HG02642 (cell line): ENCODE measurements around the gene PRKD1.
"Not testable (repeated sequence)": the region's sequence is repeated elsewhere in the genome, so short reads cannot be mapped to it uniquely, and the experiment has no call there.

ENCODE experiments used
- ATAC-seq: cut with Tn5 transposase; IDR thresholded peaks from one replicate; pipeline ENCODE4 v1.9.1; 2021; ENCODE audit warnings: mild to moderate bottlenecking; ENCODE audit not compliant: unreplicated experiment, poor library complexity

The PRKD1 gene

DNA sequence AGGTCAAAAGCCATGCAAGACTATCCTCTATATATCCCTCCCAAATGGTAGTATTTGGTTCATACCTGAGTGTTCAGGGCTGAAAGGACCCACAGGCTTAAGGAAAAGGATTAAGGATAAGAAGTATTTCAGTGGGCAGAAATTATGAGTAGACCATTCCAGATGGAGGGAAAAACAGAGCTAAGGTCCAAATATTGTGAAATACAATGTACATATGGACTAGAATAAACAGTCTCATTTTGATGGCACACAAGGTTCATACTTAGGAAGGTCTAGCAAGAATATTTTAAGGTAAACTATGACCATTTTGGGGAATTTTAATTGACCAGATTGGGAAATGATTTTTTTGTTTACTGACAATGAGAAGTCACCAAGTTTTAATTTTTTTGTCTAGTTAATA is 124.6 kb downstream of the PRKD1 start:
- ATAC-seq: no peak

DNA sequence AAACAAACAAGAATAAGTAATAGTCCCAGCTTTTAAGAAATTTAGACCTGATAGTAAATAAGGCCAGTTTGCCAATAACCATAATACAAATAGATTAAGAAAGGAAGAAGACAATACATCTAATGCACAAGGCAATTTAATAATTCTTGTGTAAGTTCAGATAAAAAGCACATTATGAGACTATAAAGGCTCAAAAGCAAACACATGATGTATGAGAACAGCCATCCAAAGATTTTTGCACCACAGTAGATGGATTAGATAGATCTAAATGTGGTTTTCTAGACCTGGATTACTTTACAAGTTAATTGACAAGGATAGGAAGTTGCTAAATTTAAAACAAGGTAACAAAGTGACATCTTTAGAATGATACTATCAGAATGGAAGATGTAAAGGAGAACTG is 125.4 kb downstream of the PRKD1 start:
- ATAC-seq: no peak

DNA sequence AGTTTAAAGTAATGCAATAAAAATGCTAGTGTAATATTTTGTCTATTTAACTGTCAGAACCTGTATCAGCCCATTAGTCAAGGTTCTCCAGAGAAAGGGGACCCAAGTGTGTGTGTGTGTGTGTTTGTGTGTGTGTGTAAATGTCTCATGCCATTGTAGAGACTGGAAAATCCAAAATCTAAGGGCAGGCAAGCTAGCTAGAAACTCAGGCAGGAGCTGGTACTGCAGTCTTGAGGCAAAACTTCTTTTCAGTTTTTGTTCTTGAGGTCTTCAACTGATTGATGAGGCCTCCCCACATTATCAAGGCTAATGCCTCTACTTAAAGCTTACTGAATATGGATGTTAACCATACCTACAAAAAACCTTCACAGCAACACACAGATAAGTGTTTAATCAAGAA is 126.7 kb downstream of the PRKD1 start:
- ATAC-seq: no peak

DNA sequence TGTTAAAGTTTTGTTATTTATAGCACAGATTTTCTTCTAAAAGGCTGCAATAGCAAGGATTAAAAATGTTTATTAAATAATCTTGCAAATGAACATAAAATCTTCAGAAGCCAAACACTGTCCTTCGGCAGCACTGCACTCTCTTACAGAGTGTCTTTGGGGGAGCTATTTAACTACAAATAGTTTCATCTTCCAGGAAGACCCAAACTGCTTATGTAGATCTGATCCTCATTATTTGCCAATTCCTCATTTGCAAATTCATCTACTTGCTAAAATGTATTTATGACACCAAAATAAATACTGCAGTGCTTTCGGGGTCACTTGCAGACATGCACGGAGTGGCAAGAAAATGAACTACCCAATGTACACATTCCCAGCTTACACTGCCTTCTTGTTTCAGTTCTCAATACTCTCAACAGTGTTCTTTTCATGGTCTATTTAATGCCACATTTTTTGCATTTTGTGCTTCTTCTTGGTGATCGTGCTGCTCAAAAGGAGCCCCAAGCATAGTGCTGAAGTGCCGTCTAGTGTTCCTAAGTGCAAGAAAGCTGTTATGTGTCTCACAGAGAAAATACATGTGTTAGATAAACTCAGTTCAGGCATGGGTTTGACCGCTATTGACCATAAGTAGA is 128.1 kb downstream of the PRKD1 start:
- ATAC-seq: peak; percentile 74

DNA sequence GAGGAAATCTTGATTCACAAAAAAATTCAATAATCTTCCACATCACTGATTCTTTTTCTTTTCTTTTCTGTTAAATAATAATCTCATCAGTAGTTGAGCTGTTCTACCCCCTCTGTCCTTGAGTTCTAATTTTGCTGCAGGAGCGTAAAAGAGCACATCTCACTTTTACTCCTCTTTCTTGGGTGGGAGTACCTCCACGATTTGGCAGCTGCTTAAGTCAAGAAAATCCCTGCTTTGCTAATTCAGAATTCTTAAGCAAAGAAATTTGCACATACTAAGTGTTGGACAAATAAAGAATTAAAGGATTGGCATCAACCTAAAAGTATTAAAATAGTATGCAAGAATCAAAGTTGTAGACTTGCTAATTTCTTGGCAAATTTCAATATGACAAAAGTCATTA is 128.8 kb downstream of the PRKD1 start:
- no peak for ATAC-seq

DNA sequence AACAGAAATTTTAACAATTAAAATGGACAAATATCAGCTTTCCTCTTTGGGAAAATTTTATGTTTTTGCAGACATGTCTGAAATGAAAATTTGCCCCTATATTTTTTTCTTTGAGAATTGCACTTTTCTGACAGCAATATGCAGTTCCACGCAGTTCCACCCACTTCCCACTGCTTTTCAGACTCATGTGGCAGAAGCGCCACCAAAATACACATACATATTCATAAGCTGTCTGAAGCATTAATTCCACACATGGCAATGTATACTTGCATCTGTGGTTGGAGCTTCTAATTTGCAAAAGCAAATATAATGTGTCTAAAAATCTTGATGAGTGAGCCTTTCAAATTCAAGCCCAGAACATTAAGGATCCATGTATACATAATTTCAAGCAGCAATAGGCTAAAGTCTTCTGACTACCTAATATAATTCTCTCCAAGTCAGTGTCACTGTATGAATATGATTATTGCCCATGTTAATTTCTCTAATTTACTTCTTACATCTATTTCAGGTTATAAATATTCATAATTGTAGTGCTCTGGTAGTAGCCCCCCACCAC is 129.5 kb downstream of the PRKD1 start:
- ATAC-seq: no peak

DNA sequence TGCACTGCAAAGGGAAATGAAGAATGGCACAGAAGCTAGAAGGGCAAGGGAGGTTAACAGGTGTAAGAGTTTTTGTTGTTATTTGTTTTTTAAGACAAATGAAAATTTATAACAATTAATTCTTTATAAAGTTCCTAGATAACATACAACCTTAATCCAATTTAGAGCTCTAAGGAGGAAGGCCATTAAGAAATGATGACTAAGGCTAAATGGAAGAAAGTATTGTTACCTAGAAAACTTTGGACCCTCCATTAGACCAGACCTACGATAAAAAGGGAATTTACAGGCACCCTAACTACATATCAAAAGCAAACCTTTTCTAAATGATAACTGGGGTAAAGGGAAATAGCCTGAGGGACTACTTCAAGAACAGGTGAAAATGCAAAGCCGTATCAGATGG is 130.8 kb downstream of the PRKD1 start:
- ATAC-seq: no peak

DNA sequence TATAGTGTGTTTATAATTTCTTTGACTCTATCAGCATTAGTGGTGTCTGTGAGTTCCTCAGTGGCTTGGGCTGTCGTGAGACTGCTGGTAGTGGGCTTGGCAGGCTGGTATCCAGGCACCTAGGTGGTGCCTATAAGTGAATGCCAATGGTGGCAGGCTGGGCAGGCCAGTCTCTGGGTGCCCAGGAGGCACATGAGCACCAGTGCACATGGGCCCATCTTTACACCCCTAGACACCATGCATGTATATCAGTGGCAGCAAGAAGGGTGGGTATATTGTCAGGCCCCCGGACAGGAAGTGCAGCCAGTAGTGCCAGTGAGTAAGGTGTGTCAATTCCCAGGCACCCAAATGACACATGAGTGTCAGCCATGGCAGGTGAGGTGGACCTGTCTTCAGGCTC is 138.2 kb downstream of the PRKD1 start:
- ATAC-seq: no peak

DNA sequence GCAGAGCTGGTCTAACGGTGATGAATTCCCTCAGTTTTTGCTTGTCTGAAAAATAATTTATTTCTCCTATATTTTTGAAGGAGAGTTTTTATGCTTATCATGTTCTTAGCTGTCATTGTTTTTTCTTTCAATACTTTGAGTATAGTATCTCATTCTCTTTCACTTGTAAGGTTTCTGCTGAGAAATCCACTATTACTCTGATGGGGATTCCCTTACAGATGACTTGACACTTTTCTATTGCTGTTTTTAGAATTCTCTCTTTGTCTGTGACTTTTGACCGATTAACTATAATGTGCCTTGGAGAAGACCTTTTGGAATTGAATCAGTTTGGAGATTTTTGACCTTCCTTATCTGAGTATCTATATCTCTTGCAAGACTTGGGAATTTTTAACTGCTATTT is 139.6 kb downstream of the PRKD1 start:
- no peak for ATAC-seq

DNA sequence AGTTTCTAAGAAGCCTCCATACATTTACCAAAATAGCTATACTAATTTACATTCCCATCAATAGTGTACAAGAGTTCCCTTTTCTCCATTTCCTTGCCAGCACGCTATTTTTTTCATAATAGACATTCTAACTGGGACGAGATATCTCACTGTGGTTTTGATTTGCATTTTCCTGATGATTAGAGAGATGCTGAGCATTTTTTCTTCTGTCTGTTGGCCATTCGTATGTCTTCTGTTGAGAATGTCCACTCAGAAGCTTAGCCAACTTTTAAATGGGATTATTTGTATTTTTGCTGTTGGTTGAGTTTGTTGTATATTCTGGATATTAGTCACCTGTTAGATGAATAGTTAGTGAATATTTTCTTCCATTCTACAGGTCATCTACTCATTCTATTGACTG is 144.1 kb downstream of the PRKD1 start:
- no peak for ATAC-seq

DNA sequence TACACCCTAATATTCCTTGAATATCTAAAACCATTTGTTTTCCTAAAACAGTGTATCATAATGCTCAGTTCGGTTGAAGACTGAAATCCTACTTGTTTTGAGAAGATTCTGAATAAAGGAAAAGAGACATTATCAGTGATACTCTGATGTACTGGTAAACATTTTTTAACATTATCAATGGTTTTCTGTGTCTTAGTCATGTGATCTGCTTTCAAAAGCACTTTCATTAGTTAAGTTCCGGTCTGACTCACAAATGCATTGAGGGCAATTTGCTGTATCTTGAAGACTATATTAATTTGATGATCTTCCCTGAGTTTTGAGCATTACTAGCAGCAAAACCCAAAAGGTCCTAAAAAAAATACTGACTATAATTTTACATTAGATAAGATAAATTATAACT is 145.6 kb downstream of the PRKD1 start:
- no peak for ATAC-seq

DNA sequence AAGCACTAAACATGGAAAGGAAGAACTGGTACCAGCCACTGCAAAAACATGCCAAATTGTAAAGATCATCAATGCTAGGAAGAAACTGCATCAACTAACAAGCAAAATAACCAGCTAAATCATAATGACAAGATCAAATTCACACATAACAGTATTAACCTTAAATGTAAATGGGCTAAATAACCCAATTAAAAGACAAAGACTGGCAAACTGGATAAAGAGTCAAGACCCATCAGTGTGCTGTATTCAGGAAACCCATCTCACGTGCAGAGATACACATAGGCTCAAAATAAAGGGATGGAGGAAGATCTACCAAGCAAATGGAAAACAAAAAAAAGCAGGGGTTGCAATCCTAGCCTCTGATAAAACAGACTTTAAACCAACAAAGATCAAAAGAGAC is 150.5 kb downstream of the PRKD1 start:
- not testable (repeated sequence) for ATAC-seq

DNA sequence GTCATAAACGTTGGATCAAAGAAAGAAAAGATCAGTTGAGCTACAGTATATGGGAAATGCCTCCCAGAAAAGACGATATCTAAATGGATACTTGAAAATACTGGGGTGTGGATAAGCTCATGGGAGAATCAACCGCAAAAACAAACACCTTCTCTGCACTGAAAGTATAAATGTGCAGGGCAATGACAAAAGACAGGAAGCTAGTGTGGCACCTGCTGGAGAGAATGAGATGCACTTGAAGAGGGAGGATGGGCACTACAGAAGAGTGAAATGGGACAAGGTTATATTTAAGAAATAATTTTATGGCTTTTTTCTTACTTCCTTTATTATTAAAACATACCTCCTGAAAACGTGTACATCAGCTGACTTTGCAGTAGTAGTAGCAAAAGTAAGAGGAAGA is 153.7 kb downstream of the PRKD1 start:
- ATAC-seq: no peak

DNA sequence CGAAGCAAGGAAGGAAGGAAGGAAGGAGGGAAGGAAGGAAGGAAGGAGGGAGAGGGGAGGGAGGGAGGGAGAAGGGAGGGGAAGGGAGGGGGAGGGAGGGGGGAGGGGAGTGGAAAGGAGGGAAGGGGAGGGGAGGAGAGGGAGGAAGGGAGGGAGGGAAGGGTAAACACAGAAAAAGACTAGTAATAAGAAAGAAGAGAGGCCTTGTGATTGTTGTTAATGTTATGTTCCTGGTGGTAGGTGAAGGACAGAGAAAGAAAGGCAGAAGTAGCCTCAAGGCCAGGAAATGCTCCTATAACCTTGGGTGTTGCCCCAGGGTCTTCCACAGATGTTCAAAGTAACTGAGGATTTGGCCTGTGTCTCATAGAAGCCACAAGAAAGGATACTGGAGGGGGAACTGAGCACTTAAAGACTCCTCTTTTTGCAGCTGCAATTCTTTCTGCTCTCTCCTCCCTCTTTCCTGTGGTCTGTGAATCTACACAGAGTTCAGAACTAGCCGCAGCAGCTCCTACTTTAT is 164.2 kb downstream of the PRKD1 start:
- ATAC-seq: no peak

DNA sequence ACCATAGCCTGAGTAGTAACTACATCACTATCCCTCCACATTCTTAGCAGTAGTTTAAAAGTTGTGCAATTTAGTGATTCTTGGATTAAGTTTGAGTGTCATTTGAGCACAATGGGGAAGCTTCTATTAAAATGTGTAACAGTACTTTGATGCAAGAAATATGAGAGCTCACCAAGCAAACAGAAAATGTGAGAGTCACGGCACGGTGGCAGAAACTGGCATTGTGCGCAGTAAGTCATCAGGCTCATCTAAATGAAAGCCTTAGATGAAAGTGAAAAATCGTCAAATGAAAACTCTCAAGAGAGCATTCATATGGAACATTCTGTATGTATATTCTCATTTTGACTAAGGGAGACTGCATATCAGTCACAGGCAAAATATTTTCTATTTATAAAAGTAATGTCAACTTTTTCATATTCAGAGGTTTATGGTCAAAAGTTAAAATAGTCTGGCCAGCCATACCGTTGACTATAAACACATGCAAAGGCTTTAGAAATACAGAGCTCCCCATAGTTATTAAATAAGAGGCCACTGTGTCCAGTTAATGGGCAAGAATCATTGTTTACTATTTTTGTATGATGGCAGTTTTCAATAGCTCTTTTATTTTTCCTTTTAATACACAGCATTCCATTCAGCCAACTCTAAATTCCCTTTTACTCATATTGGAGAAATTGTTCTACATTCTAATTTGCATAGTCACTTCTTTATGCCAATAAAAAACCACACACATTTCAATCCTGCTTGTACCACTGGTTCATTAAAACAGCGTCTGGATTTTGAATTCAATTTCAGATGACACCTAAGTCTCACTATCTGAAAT is 167.9 kb downstream of the PRKD1 start:
- peak; percentile 85 for ATAC-seq

DNA sequence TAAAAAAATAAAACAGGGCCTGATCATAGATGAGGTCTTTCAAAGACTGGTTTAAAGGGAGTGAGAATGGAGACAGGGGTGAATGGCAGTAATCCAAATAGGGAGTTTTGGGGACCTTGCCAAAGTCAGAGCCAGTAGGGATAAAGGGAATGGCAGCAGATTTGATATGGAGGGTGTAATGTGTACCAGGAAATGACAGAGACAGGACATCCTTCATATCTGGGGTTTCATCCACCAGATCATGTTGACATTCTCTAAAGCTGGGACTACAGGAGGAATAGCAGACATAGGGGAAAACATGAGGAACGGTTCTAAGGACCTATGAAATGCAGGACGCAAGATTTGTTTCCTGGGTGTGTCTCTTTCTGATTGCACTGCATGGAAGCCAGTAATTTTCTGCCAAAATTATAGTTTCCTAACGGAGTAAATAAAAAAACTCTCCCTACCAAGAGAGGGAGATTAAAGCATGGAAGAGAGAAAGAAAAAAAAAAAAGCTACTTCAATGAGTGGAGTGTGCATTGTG is 169.9 kb downstream of the PRKD1 start:
- no peak for ATAC-seq

DNA sequence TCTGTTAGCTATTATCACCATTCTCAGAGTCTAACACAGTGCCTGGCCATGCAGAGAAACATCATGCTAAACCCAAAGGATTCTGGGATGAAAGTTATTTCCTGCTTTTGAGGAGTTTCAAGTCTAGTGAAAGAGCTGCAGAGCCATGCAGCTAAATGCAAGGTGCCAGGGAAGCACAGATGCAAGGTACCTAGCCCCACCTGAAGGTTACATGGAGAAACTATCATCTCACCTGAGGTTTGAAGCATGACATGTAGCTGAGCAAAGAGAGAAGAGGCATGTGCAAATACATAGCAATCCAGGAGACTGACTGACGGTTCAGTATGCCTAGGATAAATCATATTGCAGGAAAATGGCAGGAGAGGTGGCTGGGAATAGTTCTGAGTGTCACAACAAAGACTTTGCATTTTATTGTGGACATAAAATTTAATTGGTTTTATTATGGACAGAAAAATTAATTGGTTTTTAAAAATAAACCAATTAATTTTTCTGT is 170.4 kb downstream of the PRKD1 start:
- ATAC-seq: no peak

DNA sequence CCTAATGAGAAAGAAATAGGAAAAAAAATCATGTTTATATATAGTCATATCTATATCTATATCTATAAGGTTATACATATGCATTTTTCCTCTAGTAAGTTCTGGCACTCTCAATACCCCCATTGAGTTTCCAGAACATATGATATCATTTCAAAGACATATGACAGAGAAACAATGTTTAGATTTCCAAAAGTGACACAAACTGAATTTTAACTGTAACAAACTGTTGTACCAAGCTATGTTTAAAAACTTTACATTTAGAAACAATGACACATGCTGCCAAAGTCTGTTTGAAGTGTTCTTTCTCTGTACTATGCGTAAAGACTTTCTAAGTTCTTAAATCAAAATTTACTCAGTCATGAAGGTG is 171.6 kb downstream of the PRKD1 start:
- ATAC-seq: no peak

DNA sequence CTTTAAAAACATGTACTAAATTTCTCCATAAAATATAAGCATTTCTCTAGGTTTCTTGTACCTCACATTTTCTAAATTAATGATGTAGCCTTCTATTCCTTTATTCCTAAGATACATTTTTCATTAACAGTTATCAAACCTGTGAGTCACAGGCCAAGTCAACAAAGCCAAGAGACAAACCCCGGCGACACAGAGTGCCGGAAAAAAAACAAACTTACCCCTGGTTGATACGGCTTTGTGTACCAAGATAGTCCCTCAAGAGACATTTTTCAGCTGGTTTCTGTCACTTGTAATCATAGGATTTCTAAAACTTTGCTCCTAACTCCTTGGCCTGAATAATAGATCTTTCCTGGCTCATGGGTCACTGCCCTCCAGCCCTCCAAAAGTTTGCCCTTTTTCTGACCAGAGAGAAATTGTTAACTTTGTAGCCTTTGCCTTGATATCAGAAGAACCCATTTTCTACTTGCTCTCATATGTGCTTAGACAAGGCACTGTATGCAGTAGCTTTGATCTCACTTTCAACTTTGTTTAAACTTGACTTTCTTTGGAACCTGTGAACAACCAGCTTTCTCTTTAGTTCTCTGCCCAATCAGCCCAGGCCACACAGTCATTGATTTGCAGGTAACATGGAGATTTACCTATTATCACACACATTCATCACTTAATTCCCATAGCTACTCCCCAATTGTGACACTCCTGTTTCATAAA is 172.2 kb downstream of the PRKD1 start:
- no peak for ATAC-seq

DNA sequence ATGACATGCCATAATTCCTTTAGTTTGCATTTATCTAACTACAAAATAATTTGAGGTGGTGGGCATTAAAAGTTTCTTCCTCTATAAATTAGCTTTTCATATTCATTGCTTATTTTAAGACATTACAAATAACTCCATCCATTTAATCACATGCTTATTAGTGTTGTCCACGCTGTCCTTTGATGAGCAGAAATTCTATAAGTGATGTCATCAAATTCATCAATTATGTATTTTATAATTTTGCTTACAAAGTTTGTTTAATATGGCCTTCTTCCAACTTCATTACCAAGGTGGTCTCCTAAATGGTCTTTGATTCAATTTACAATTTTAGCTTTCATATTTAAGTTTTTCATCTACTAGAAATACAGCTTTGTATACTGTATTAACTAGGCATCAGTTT is 173.5 kb downstream of the PRKD1 start:
- no peak for ATAC-seq
